Kidney epithelial cell (primary cell): ENCODE measurements around the gene PNLIPRP1. TPM values are rescaled to one million over a fixed set of nuclear protein-coding genes. Genes with fewer than 3 reads are reported as not detected.

Experiments used
- DNase-seq: peaks from one replicate; pipeline ENCODE4 v3.0.0-alpha.2; 2010; ENCODE audit warnings: low read depth
- H3K27me3 ChIP-seq: 2 replicates; pipeline ENCODE4 v1.6.0; 2011; ENCODE audit warnings: low read length; ENCODE audit not compliant: control insufficient read depth, insufficient read depth
- H3K36me3 ChIP-seq: 2 replicates; pipeline ENCODE4 v1.5.1; 2011; ENCODE audit warnings: low read length; ENCODE audit not compliant: control insufficient read depth, insufficient read depth
- H3K4me3 ChIP-seq: 2 replicates; pipeline ENCODE4 v1.5.1; 2011; ENCODE audit warnings: low read depth, mild to moderate bottlenecking, control low read depth, low read length
- CTCF ChIP-seq: IDR thresholded peaks from 2 replicates; pipeline ENCODE4 v1.5.1; 2011; ENCODE audit warnings: mild to moderate bottlenecking, moderate library complexity, low read length, control low read depth, inconsistent platforms; ENCODE audit not compliant: insufficient read depth, poor library complexity, severe bottlenecking
- total RNA-seq: library from RNA; depleted of rRNA; stranded (reverse); fragments of >200 nt; gene quantifications from 2 replicates; pipeline ENCODE4 v1.2.3, GENCODE V29; 2015

The PNLIPRP1 gene
- total RNA-seq, 1 donor from 2014 or later = not detected

GRCh38 chr10:116621476-116621875 lies 30.7 kb downstream of the PNLIPRP1 start:
- no peak for TF ChIP-seq CTCF
- no peak for DNase-seq
- H3K4me3 ChIP-seq = no peak overlapping the region
- H3K36me3 ChIP-seq = no peaks in the 10 kb centered on the region
- peaks cover 14% of the 10 kb centered on the region for H3K27me3 ChIP-seq

- no peaks in the 10 kb centered on the region for H3K36me3 ChIP-seq
- H3K4me3 ChIP-seq = no peak overlapping the region
- peaks cover 18% of the 10 kb centered on the region for H3K27me3 ChIP-seq
- TF ChIP-seq CTCF = no peak
- no peak for DNase-seq
Measured at GRCh38 chr10:116621934-116622655, 31.3 kb downstream of the PNLIPRP1 start.

GRCh38 chr10:116625845-116626244 lies 35.1 kb downstream of the PNLIPRP1 start:
- DNase-seq = no peak
- no peak for TF ChIP-seq CTCF
- Histone ChIP-seq H3K36me3 (no peaks in the 10 kb centered on the region), H3K4me3 (no peak overlapping the region), H3K27me3 (peaks cover 28% of the 10 kb centered on the region)

- Histone ChIP-seq H3K36me3 (no peaks in the 10 kb centered on the region), H3K27me3 (peaks cover 25% of the 10 kb centered on the region), H3K4me3 (no peak overlapping the region)
- DNase-seq = no peak
- TF ChIP-seq CTCF = no peak
Measured at GRCh38 chr10:116626815-116627214, 36.1 kb downstream of the PNLIPRP1 start.

- Histone ChIP-seq H3K27me3 (peaks cover 23% of the 10 kb centered on the region), H3K36me3 (no peaks in the 10 kb centered on the region), H3K4me3 (peak overlapping the region; percentile 41)
- DNase-seq = no peak
- peak; percentile 60 for TF ChIP-seq CTCF
Measured at GRCh38 chr10:116627386-116627933, 36.7 kb downstream of the PNLIPRP1 start.
